SK-N-SH treated with all-trans-retinoic acid at 6 μM for 48 hours (cell line): ENCODE results near the gene CCDC69.

ENCODE experiments used
- GLIS3 ChIP-seq: fragments of 250-450 bp; sonication (Bioruptor Pico); IDR thresholded peaks from 2 replicates; pipeline ENCODE4 v1.5.0; 2020; ENCODE audit warnings: mild to moderate bottlenecking, moderate library complexity
- PATZ1 ChIP-seq: fragments of 250-450 bp; sonication (Bioruptor Pico); IDR thresholded peaks from 2 replicates; pipeline ENCODE4 v1.8.0; 2020; ENCODE audit warnings: mild to moderate bottlenecking, moderate library complexity, borderline replicate concordance
- RARB ChIP-seq: fragments of 250-450 bp; sonication (Bioruptor Pico); IDR thresholded peaks from 2 replicates; pipeline ENCODE4 v1.8.0; 2021; ENCODE audit warnings: mild to moderate bottlenecking, moderate library complexity
- SNAI2 ChIP-seq: fragments of 250-450 bp; sonication (Bioruptor Pico); IDR thresholded peaks from 2 replicates; pipeline ENCODE4 v1.5.0; 2020; ENCODE audit warnings: mild to moderate bottlenecking, moderate library complexity
- ZFP3 ChIP-seq: fragments of 250-450 bp; sonication (Bioruptor Pico); IDR thresholded peaks from 2 replicates; pipeline ENCODE4 v1.5.0; 2020; ENCODE audit warnings: mild to moderate bottlenecking, moderate library complexity

DNA sequence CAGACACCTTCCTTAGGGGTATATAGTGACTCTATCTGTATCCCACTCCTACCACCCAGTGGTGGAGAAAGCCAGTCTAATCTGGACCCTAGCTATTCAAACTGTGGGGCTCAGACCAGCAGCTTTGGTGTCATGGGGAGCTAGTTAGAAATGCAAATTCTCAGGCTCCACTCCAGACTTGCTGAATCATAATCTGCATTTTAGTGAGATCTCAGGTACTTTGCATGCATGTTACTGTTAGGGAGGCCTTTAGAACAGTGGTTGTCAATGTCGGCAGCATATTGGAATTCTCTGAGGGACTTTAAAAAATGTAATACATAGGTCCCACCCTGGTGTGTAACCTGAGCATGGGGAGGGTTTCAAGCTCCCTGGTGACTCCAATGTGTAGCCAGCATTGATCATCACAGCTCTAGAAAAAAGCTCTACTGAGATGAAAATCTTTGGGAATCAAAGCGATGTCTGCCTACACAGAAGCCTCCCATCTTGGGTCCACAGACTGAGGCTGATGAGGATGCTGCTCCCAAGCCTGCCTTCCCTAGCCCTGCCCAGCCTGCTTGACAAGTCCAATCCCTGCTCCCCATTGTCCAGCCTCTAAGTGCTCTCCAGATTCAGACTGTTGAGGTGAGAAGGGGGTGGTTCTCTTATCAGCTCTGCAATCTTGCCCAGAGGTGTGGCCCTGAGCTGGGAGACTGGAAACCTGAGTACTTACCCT is 17.2 kb upstream of the CCDC69 start:
- TF ChIP-seq RARB (CRISPR knock-in tag) (no peak), SNAI2 (CRISPR knock-in tag) (no peak), GLIS3 (no peak), ZFP3 (CRISPR knock-in tag) (no peak), PATZ1 (CRISPR knock-in tag) (no peak)
